Gastroesophageal sphincter (tissue), 4 donors: Measurements from ENCODE around the gene ZNF280B. TPM values are rescaled to one million over a fixed set of nuclear protein-coding genes. Genes with fewer than 3 reads are reported as not detected.

Experiments
- ATAC-seq: fragments of 150-250 bp; one replicate; pipeline ENCODE4 v1.9.1; 2016; ENCODE audit warnings: mild to moderate bottlenecking, moderate library complexity
- H3K27ac ChIP-seq, 4 donors: fragments of 200-600 bp; sonication (generic) in 3 of 4; 1 replicate in 3 of 4; 2 replicates in 1 of 4; pipeline ENCODE4 v1.5.1; 2016 to 2019
- H3K27me3 ChIP-seq: fragments of 200-600 bp; sonication (generic); one replicate; pipeline ENCODE4 v1.5.1; 2019
- H3K36me3 ChIP-seq, 2 donors: fragments of 200-600 bp; sonication (generic); one replicate each; pipeline ENCODE4 v1.5.1; 2019; ENCODE audit warnings: control low read depth in 1 of 2
- H3K4me1 ChIP-seq, 3 donors: fragments of 200-600 bp; sonication (generic); 1 replicate in 2 of 3; 2 replicates in 1 of 3; pipeline ENCODE4 v1.5.1; 2016 to 2019; ENCODE audit warnings: control low read depth in 2 of 3
- H3K4me3 ChIP-seq, 2 donors: fragments of 200-600 bp; sonication (generic); one replicate each; pipeline ENCODE4 v1.5.1; 2019; ENCODE audit warnings: mild to moderate bottlenecking in 1 of 2, moderate library complexity in 1 of 2
- H3K9me3 ChIP-seq, 3 donors: fragments of 200-600 bp; sonication (generic); one replicate each; pipeline ENCODE4 v1.5.1; 2017 to 2019; ENCODE audit warnings: control low read depth in 2 of 3
- EP300 ChIP-seq: sonication (generic); formaldehyde crosslinking; IDR thresholded peaks from one replicate; pipeline ENCODE4 v1.6.1; 2017; ENCODE audit warnings: antibody characterized with exemption, mild to moderate bottlenecking
- POLR2A ChIP-seq, 2 donors: fragments of 450-650 bp; IDR thresholded peaks; one replicate each; pipeline ENCODE4 v1.6.1; 2017; ENCODE audit warnings: antibody characterized with exemption in 2 of 2, mild to moderate bottlenecking in 2 of 2, moderate library complexity in 1 of 2
- POLR2AphosphoS5 ChIP-seq: sonication (generic); formaldehyde crosslinking; IDR thresholded peaks from one replicate; pipeline ENCODE4 v1.6.1; 2017; ENCODE audit warnings: antibody characterized with exemption
- WGBS, 2 donors: methylation state at CpG; one replicate each; pipeline ENCODE4 v1.1.5; 2018; ENCODE audit warnings: low coverage in 1 of 2; 5-methylcytosine and 5-hydroxymethylcytosine counted together
- total RNA-seq, 4 donors: library from RNA; depleted of rRNA; stranded (reverse); fragments of >200 nt; gene quantifications; one replicate each; pipeline ENCODE4 v1.1.0, GENCODE V29; 2016
- TF ChIP-seq, protein P1 (sequence below), 4 experiments: fragments of 200-600 bp in 2 of 4; fragments of 450-650 bp in 2 of 4; sonication (generic) in 1 of 4; IDR thresholded peaks; one replicate each; pipeline ENCODE4 v1.5.1; 2017 to 2019; ENCODE audit warnings: antibody characterized with exemption in 4 of 4, mild to moderate bottlenecking in 2 of 4, moderate library complexity in 2 of 4

Gene ZNF280B
- total RNA-seq, 4 donors from 2014 or later, result 0.16 to 1.1 (median 0.44) TPM

DNA sequence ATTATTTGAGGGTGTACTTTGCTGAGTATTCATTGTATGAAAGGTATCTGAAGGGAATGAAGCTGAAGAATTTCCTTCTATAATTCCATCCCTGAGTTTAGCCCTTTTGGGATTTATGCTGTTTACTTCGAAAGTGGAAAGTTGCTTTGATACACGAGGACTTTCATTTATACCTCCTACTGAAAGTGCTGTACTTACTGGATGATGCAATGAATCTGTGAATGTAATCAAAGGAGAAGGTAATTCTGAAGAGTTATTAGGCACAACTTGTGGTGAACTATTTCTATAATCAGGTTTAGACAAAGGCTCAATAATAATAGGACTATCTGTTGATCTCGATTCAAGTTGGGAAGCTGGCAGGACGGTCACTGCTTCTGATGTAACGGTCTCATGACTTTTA is 19.8 kb downstream of the ZNF280B start:
- Histone ChIP-seq H3K27me3 (no peaks in the 10 kb centered on the region), H3K9me3 (no peaks in the 10 kb centered on the region), H3K4me3 (no peak overlapping the region), H3K27ac (no peak overlapping the region), H3K36me3 (no peaks in the 10 kb centered on the region), H3K4me1 (no peaks in the 10 kb centered on the region)
- TF ChIP-seq POLR2A (IDR thresholded peaks at IDR 0.05) (no peak), POLR2AphosphoS5 (no peak), EP300 (no peak)
- TF ChIP-seq, protein P1, sequence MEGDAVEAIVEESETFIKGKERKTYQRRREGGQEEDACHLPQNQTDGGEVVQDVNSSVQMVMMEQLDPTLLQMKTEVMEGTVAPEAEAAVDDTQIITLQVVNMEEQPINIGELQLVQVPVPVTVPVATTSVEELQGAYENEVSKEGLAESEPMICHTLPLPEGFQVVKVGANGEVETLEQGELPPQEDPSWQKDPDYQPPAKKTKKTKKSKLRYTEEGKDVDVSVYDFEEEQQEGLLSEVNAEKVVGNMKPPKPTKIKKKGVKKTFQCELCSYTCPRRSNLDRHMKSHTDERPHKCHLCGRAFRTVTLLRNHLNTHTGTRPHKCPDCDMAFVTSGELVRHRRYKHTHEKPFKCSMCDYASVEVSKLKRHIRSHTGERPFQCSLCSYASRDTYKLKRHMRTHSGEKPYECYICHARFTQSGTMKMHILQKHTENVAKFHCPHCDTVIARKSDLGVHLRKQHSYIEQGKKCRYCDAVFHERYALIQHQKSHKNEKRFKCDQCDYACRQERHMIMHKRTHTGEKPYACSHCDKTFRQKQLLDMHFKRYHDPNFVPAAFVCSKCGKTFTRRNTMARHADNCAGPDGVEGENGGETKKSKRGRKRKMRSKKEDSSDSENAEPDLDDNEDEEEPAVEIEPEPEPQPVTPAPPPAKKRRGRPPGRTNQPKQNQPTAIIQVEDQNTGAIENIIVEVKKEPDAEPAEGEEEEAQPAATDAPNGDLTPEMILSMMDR (IDR thresholded peaks at IDR 0.05), result no peak
- ATAC-seq, result no peak
- WGBS, 2 donors, result 93 to 96% methylated on average over 2 to 5 of the region's 5 CpGs

GRCh38 chr22:22487869-22488597 is 20.5 kb downstream of the ZNF280B start:
- no peaks in the 10 kb centered on the region for H3K4me1 ChIP-seq
- 86 to 87% methylated on average over 9 of the region's 12 CpGs for WGBS, 2 donors
- no peaks in the 10 kb centered on the region for H3K36me3 ChIP-seq
- no peak for ATAC-seq
- no peaks in the 10 kb centered on the region for H3K9me3 ChIP-seq
- TF ChIP-seq EP300, result no peak
- H3K27me3 ChIP-seq, result no peaks in the 10 kb centered on the region
- no peak overlapping the region for H3K4me3 ChIP-seq
- H3K27ac ChIP-seq, result no peak overlapping the region

GRCh38 chr22:22487059-22487458 is 21.5 kb downstream of the ZNF280B start:
- Histone ChIP-seq H3K36me3 (no peaks in the 10 kb centered on the region), H3K27me3 (no peaks in the 10 kb centered on the region), H3K9me3 (no peaks in the 10 kb centered on the region), H3K4me3 (no peak overlapping the region), H3K4me1 (no peaks in the 10 kb centered on the region), H3K27ac (no peak overlapping the region)
- no peak for ATAC-seq
- 94 to 97% methylated on average over 4 to 6 of the region's 6 CpGs for WGBS, 2 donors
- TF ChIP-seq EP300 (no peak), POLR2AphosphoS5 (no peak), POLR2A (IDR thresholded peaks at IDR 0.05) (no peak)
- TF ChIP-seq, protein P1 (IDR thresholded peaks at IDR 0.05), result no peak

- H3K36me3 ChIP-seq, result no peaks in the 10 kb centered on the region
- no peak for ATAC-seq
- TF ChIP-seq POLR2AphosphoS5 (no peak), POLR2A (IDR thresholded peaks at IDR 0.05) (no peak), EP300 (no peak)
- TF ChIP-seq, protein P1 (IDR thresholded peaks at IDR 0.05), result no peak
- H3K4me1 ChIP-seq, result no peaks in the 10 kb centered on the region
- H3K27ac ChIP-seq, result no peak overlapping the region
- no peak overlapping the region for H3K4me3 ChIP-seq
- H3K9me3 ChIP-seq, result no peaks in the 10 kb centered on the region
- WGBS, 2 donors, result 88 to 100% methylated on average over 2 to 4 of the region's 4 CpGs
- H3K27me3 ChIP-seq, result no peaks in the 10 kb centered on the region
These were observed 22.2 kb downstream of the ZNF280B start for GRCh38 chr22:22486132-22486899.

GRCh38 chr22:22485524-22485923 is 23.0 kb downstream of the ZNF280B start:
- Histone ChIP-seq H3K9me3 (no peaks in the 10 kb centered on the region), H3K27me3 (no peaks in the 10 kb centered on the region), H3K36me3 (no peaks in the 10 kb centered on the region), H3K27ac (no peak overlapping the region), H3K4me3 (no peak overlapping the region), H3K4me1 (no peaks in the 10 kb centered on the region)
- 89 to 100% methylated on average over 1 to 3 of the region's 3 CpGs for WGBS, 2 donors
- no peak for ATAC-seq
- TF ChIP-seq, protein P1 (IDR thresholded peaks at IDR 0.05), result no peak
- TF ChIP-seq EP300 (no peak), POLR2A (IDR thresholded peaks at IDR 0.05) (no peak), POLR2AphosphoS5 (no peak)
